SK-N-SH treated with all-trans-retinoic acid at 6 μM for 48 hours (cell line): Measurements from ENCODE around the gene MTERF1.

ENCODE experiments used
- CSDC2 ChIP-seq: fragments of 250-450 bp; sonication (Bioruptor Pico); IDR thresholded peaks from 2 replicates; pipeline ENCODE4 v1.5.0; 2020; ENCODE audit warnings: mild to moderate bottlenecking, moderate library complexity
- RARB ChIP-seq: fragments of 250-450 bp; sonication (Bioruptor Pico); IDR thresholded peaks from 2 replicates; pipeline ENCODE4 v1.8.0; 2021; ENCODE audit warnings: mild to moderate bottlenecking, moderate library complexity
- TCF4 ChIP-seq: fragments of 250-450 bp; sonication (Bioruptor Pico); IDR thresholded peaks from 2 replicates; pipeline ENCODE4 v1.8.0; 2021; ENCODE audit warnings: mild to moderate bottlenecking, moderate library complexity, borderline replicate concordance
- TF ChIP-seq, protein P1 (sequence below): fragments of 250-450 bp; sonication (Bioruptor Pico); IDR thresholded peaks from 2 replicates; pipeline ENCODE4 v1.5.1; 2020; ENCODE audit warnings: low read depth, mild to moderate bottlenecking, moderate library complexity
- TF ChIP-seq, protein P2 (sequence below): fragments of 250-450 bp; sonication (Bioruptor Pico); IDR thresholded peaks from 2 replicates; pipeline ENCODE4 v1.8.0; 2020; ENCODE audit warnings: mild to moderate bottlenecking, moderate library complexity, borderline replicate concordance

DNA sequence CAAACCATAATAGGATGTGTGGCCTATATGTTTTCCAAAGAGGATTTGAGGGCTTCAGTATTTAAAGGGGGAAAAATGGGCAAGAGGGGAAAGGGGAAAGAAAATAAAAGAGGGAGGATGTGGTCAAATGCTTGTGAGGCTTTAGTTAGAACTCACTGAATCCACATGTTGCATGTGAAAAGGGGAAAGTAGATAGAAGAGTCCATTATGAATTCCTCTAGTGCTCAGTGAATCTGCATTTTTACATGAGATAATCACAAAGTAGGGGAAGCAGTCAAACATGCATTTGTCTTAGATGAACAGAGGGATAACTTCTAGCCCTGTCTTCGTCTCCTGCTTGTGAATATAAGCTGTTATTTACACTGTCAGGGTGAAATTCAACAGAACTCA lies 35.5 kb upstream of the MTERF1 start:
- no peak for TF ChIP-seq TCF4
- TF ChIP-seq, protein P1, sequence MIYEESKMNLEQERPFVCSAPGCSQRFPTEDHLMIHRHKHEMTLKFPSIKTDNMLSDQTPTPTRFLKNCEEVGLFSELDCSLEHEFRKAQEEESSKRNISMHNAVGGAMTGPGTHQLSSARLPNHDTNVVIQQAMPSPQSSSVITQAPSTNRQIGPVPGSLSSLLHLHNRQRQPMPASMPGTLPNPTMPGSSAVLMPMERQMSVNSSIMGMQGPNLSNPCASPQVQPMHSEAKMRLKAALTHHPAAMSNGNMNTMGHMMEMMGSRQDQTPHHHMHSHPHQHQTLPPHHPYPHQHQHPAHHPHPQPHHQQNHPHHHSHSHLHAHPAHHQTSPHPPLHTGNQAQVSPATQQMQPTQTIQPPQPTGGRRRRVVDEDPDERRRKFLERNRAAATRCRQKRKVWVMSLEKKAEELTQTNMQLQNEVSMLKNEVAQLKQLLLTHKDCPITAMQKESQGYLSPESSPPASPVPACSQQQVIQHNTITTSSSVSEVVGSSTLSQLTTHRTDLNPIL = no peak
- no peak for TF ChIP-seq RARB
- no peak for TF ChIP-seq CSDC2 (CRISPR knock-in tag)
- TF ChIP-seq, protein P2, sequence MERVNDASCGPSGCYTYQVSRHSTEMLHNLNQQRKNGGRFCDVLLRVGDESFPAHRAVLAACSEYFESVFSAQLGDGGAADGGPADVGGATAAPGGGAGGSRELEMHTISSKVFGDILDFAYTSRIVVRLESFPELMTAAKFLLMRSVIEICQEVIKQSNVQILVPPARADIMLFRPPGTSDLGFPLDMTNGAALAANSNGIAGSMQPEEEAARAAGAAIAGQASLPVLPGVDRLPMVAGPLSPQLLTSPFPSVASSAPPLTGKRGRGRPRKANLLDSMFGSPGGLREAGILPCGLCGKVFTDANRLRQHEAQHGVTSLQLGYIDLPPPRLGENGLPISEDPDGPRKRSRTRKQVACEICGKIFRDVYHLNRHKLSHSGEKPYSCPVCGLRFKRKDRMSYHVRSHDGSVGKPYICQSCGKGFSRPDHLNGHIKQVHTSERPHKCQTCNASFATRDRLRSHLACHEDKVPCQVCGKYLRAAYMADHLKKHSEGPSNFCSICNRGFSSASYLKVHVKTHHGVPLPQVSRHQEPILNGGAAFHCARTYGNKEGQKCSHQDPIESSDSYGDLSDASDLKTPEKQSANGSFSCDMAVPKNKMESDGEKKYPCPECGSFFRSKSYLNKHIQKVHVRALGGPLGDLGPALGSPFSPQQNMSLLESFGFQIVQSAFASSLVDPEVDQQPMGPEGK = no peak
